Stimulated activated CD8-positive, alpha-beta memory T cell treated with anti-CD3 and anti-CD28 coated beads, Interleukin-7, amount 100 ng/mL, for 4 hours (primary cell): ENCODE measurements around the gene KLF5.

Source experiments
- DNase-seq, 2 donors: peaks; one replicate each; pipeline ENCODE4 v3.0.0-alpha.2; 2020; ENCODE audit warnings: low read depth in 2 of 2

Gene KLF5

DNA sequence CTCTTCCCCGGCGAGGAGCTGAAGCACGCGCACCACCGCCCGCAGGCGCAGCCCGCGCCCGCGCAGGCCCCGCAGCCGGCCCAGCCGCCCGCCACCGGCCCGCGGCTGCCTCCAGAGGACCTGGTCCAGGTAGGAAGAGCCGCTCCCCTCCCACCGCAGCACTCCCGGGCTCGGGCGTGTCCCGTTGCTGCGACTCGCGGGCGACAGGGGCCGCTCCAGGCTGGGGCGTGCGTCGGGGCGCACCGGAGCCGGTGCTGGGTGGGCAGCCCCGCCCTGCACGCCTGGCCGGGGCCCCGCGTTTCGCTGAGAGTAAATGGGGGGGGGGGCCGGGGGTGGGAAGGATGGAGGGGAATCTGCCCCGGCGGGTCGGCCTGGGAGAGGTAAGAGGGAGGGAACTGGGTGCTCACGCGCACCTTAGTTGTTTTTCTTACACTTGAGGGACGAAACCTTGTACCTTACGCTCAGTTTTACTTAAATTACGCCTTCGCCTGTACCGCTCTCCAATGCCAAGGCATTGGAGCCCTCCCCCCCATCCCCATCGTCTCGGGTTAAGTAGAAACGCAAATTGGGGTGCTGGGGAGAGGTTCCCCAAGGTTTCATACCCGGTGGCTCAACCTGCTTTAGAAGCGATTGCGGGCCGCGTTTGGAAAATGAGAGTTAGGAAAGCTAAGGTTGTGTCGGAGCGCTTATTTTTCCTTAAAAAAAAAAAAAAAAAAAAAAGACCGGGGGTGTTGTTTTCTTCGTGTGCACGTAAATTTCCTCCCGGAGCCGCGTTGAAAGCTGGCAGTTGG is 850 bp downstream of the KLF5 start:
- DNase-seq: peak; percentile 2 to 27

DNA sequence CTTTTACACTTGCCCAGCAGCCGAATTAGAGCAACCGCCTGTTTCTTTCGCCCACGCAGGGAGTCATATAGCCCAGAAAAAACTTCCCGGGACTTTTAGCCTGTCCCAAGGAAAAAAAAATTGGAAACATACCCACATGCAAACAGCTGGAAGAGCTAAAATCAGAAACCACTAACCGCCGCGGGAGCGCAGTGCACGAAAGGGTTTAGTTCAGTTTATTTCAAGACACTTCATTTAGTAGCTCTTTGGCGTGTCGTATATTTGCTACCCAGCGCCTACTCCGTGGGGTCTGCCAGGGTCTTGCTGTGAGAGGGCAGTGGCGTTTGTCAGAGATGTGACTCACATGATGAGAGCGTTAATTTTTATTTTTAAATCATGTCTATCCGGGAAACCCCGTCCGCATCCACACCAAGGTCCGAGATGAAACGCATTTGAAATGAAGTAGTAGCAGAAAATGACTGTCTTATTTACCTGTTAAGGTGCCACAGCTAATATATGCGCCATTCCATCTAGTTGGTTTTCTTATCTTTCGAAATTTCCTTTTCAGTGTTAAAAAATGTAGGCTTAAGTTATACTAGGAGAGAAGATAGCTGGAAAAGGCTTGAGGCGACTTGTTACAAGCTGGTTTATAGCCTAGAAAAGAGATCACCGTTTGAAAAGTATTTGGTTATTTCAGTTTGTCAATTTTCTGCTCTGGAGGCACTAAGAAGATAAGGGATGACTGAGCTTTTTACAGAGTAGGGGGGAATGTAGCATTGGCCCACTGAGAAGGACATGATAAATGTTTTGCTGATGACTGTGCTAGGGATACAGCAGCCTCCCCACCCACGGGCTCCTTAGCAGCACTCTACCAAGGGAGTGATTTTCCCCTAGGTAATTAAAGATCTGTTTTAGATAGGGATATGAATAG is 1.7 kb downstream of the KLF5 start:
- DNase-seq: no peak

DNA sequence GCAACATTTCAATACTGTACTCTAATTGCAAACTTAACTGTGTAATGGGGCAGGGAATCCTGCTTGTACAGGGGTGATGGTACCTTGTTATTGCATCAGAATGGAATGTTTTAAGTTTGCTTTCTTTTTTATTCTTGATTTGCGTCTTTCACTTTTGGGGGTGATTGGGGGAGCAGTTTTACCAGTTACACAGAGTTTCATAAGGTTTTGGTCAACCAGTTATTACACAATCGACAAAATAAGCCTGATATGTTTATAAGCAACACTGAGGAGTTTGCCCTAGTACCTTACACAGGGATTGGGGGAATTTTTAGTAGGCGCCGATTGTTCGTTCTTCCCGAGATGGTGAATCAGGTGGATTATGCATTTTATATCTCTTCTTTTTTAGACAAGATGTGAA is 2.7 kb downstream of the KLF5 start:
- no peak for DNase-seq

DNA sequence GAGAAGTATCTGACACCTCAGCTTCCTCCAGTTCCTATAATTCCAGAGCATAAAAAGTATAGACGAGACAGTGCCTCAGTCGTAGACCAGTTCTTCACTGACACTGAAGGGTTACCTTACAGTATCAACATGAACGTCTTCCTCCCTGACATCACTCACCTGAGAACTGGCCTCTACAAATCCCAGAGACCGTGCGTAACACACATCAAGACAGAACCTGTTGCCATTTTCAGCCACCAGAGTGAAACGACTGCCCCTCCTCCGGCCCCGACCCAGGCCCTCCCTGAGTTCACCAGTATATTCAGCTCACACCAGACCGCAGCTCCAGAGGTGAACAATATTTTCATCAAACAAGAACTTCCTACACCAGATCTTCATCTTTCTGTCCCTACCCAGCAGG is 3.1 kb downstream of the KLF5 start:
- no peak for DNase-seq

DNA sequence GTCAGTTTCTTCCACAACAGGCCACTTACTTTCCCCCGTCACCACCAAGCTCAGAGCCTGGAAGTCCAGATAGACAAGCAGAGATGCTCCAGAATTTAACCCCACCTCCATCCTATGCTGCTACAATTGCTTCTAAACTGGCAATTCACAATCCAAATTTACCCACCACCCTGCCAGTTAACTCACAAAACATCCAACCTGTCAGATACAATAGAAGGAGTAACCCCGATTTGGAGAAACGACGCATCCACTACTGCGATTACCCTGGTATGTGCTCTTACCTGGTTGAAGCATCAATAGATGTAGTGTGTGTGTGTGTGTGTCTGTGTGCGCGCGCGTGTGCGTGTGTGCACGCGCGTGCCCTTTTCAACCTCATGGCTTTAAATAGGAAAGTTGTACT is 3.7 kb downstream of the KLF5 start:
- DNase-seq: no peak

DNA sequence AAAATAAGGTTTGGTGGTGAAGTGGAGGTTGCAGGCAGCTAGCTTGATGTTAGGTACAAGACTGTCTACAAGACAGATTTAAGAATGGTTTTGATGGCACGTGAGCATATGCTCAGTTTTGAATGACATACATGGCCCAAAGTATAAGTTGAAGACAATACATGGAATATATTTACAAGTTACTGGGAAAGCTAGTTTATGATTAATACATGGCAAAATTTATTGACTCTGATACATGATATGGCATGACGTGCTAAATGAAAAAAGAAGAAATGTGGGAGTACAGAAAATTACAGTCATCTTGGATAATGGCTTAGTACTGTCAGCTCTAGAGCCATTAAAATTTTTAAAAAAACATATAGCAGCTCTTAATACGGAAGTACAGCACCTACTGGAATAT is 4.4 kb downstream of the KLF5 start:
- DNase-seq: no peak

DNA sequence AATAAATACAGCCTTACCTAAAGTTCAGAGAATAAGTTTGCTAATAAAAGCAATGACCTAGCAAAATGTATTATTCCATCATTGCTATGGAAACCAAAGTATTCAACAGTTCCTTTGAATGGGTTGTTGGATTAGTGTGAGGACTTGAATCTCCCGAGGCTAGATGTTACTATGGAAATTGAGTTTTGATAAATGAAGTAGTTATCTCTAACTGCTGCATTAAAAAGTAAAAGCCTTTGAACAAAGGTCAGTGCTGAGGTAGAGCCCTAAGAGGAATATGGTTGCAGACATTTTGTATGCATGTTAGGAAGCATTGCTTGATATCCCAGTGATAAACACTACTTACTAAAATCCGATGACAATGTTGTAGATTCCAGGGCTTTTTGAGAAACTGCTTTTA is 6.2 kb downstream of the KLF5 start:
- no peak for DNase-seq

DNA sequence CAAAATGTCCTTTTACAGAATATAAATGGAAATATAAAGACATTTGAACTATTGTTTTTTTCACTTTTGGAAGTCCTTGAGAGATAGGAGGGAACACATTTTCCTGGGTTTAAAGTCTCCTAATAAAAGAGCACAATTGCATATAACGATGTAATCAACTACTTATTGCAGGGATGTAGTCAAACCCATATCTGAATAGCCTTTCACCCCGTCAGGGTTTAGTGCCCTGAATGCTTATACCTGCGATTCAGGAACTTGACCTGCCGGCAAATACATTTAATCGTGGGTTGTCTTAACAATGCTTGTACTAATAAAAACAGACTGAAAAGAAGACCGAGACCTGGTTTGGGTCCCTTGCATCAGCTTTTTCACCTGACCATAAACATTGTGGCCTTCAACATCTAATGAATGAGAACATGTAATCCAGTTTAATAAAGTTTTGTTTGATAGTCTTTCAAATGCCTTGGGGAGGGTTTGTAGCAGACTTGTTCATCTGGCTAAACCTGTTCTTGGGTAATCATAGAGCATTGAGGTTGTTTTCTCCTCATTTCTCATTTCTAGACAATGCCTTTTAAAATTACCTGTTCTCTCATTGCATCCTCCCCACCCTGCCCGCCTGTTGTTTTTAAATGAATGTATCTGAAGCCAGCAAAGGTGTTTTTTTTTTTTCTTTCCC is 7.0 kb downstream of the KLF5 start:
- no peak for DNase-seq

DNA sequence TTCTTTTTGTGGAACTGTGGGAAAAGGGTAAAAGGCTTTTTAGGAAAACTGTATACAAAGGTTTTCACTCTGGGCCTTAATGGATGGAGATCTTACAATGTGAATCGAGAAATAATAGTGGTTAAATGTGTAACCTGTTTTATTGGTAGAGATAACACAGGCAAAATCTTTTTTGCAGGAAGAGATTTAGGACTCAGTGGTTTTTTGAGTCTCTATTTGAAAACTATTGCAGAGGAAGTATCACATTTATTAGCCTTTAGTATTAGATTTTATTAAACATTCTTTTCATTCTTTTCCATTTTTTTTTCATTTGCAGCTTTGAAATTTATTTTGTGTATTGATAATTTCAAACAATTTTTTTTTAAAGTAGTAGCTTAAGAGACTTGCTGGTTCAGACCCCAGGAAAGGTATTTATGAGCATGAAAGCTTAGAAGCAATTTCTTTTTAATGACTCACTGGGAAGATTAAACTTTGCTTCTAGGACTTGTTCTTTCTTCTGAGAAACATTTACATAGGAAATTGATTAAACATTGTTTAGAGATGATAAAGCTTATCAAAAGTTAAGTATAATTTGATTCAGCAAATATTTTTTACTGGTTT is 10.5 kb downstream of the KLF5 start:
- DNase-seq: no peak

DNA sequence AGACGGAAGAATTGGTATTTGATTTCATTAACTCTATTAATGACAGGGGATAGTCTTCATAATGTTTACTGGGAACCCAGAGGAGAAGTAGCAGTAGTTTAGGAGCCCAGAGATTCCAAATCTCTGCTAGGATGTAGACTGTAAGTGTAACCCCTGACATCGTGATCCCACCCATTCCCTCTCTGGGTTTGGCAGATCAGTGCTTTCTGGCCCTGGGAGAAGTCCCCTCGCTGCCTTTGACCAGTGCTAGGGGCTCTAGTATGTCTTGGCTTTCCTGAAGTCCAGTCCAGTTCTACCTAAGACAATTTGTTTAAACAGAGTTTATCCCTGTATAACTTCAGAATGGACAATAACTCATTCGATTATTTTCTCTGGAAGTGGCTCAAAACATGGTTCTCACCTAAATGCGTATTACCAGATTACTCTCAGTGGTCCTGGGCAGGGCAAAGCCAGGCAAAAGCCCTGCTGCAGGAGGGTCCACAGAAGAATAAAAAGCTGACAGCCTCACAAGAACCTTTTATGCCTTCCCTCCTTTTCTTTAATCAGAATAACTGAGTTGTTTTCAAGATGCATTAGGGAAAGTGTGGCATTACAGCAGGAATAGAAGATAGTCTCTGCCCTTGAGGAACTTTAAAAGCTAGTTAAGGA is 11.8 kb downstream of the KLF5 start:
- DNase-seq: no peak

DNA sequence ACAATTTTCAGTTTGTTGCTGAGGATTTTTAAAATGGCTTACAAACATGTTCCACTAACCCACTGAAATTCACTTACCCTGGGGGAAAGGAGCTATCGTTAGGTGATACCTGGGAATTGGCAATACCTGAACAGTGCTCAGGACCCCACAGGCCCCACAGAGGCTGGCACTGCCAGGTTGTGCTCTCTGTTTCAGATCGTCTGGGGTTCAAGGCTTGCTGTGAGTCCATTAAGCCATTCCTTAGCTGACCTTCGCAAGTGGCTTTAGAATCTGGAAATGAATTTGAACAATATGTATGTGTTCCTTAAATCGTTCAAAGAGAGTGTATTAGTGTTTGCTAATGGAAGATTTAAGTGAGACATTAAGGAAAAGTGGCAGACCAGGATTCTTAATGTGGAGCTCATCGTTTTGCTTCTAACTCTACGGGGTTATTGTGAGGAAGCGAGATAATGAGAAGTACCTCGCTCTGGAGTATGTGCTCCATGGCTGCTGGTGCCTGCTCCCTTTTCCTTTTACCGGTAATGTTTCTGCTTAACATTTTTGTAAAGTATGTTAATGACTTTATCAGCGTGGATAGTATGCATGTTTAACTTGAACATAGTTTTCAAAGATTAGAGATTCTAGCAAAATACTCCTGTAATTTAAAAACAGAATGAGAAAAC is 13.6 kb downstream of the KLF5 start:
- no peak for DNase-seq

DNA sequence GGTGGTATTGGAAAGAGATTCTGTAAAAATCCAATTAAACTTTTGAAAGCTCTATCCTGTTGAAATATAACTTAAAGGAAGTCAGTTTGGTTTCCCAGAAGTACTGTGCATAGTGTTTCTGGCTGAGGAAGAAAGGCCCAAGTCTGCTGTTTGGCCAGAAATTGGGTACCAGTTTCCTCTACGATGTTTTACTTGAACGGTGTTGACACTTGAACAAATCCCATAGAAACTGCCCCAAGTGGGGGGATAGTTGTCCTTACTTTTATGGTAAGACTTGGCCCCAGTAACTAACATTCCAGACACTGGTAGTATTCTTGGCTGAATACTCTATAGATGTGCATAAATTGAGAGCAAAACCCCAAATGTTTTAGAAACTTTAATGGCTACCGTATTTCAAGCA is 14.2 kb downstream of the KLF5 start:
- no peak for DNase-seq

DNA sequence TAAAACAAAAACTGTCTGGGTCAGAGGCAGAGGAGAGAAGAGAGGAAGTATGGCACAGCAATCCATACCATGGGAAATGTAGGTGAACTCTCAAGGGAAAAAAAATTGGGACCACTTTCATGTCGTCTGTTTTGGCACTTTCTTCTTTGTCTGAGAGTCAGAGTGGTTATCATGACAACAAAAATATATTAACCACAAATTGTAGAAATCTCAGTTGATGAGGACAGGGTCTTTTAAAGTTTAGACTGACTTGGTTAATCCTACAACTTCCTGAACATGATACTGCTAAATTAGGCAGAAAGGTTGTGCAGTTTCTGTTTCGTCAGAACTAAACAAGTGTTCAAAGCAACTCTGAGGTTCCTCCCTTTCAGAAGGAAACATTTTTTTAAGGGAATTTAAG is 15.2 kb downstream of the KLF5 start:
- no peak for DNase-seq

DNA sequence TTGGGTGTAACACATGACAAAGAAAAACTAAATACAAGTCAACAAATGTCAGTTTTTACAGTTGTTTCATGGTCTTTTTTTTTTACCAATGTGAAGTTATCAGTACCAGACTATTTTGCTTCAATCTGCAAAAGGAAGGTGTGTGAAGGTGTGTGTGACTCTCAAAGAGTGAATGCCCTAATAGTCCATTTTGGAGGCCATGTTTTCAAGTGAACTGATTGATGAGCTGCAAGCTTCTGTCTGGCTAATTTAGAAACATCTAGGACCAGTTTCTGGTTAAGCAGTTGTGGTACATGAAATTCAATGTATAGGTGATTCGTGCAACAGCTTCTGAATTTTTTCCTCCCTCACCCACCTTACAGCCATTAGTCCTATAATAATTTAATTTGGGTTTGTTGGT is 16.1 kb downstream of the KLF5 start:
- DNase-seq: no peak

DNA sequence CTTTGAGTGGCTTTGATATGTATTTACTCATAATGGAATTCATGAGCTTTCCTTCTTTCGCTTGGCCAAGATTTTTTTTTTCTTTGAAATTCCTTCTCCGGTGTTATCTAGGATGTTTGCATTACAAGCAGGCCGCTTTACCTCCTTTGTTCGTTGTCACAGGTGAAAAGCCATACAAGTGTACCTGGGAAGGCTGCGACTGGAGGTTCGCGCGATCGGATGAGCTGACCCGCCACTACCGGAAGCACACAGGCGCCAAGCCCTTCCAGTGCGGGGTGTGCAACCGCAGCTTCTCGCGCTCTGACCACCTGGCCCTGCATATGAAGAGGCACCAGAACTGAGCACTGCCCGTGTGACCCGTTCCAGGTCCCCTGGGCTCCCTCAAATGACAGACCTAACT is 16.7 kb downstream of the KLF5 start:
- no peak for DNase-seq

DNA sequence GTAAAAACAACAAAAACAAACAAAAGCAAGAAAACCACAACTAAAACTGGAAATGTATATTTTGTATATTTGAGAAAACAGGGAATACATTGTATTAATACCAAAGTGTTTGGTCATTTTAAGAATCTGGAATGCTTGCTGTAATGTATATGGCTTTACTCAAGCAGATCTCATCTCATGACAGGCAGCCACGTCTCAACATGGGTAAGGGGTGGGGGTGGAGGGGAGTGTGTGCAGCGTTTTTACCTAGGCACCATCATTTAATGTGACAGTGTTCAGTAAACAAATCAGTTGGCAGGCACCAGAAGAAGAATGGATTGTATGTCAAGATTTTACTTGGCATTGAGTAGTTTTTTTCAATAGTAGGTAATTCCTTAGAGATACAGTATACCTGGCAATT is 17.1 kb downstream of the KLF5 start:
- no peak for DNase-seq

DNA sequence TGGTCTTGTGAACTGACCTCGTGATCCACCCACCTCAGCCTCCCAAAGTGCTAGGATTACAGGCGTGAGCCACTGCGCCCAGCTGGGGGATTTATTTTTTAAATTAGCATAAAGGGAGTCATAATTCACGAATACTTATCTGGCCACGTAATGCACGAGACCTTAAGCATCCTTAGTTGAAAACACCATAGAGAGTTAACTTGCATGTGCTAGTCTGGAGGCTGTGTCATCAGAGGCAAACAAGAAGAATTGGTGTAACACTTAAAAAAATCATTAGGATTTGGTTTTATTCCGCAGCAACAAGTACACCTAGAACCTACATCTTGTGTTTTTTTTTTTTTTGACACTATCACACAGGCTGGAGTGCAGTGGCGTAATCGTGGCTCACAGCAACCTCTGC is 19.1 kb downstream of the KLF5 start:
- no peak for DNase-seq

DNA sequence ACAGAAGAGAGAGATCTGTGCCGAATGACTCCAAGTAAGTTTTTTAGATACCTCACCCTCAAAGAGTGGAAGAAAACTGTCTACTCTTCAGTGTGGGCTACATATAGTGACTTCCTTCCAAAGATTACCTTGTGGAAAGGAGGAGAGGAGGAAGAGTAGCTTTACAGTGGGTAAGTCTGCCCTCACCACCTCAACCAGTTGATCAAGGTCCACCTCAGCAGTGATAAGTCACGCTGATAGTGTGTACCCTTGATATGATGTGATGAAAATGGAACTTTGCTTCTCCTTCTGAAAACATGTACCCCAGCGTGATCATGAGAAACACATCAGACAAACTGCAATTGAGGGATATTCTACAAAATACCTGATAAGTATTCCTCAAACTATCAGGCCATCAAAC is 20.6 kb downstream of the KLF5 start:
- no peak for DNase-seq

DNA sequence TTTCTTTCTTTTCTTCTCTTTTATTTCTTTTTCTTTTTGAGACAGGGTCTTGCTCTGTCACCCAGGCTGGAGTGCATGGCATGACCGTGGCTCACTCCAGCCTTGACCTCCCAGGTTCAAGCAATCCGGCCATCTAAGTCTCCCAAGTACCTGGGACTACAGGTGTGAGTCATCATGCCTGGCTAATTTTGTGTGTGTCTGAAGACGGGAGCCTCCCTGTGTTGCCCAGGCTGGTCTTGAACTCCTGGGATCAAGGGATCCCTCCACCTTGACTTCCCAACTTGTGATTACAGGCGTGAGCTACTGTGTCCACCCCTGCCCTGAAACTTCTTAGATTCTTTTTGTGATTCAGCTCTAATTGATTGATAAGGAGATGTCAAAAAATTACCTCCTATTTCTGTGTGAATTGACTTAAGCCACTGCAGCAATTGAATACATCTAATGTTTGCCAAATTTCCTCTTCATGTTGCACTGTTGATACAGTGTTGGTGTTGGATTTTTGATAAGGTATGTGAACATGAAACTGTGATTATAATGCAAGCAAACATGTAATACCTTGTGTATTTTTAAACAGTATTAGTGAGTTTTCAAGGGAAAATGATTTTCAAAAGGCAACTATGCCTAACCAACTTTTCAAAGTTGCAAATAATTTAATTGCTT is 22.6 kb downstream of the KLF5 start:
- no peak for DNase-seq

DNA sequence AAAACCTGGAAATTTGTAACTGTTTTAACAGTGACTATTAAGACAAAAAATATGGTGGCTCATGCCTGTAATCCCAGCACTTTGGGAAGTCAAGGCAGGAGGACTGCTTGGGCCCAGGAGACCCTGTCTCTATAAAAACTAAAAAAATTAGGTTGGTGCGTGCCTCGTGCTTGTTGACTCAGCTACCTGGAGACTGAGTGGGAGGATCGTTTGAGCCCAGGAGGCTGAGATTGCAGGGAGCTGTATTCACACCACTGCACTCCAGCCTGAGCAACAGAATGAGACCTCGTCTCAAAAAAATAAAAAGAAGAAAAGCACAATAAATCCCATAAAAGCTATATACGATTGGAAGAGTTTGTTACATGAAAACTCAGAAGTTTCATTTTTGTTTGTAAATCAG is 23.7 kb downstream of the KLF5 start:
- DNase-seq: no peak

DNA sequence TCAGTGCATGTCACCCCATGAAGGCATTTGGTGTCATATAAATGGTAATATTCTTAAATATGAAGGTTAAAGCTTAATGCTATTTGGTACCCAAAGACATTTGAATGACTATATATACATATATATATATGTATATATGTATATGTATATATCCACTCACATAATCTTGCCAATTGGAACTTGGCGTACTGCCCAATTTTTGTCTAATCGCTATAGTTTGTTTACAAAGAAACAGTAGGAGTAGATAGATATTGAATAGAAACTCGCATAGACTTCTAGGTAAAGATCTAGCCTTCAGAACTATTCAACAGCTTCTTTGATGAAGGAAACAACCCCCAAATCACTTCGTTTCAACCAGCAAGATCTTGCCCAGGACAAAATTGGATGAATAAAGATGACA is 24.1 kb downstream of the KLF5 start:
- no peak for DNase-seq
